ENCODE data around the gene SPAG8. TPM values are rescaled to one million over a fixed set of nuclear protein-coding genes. Genes with fewer than 3 reads are reported as not detected.

SPAG8 gene
- total and polyA plus RNA-seq, 2 donors (not counting 1 experiment from before 2014, with no cell fraction given) = 2.0 to 5.4 TPM

DNA sequence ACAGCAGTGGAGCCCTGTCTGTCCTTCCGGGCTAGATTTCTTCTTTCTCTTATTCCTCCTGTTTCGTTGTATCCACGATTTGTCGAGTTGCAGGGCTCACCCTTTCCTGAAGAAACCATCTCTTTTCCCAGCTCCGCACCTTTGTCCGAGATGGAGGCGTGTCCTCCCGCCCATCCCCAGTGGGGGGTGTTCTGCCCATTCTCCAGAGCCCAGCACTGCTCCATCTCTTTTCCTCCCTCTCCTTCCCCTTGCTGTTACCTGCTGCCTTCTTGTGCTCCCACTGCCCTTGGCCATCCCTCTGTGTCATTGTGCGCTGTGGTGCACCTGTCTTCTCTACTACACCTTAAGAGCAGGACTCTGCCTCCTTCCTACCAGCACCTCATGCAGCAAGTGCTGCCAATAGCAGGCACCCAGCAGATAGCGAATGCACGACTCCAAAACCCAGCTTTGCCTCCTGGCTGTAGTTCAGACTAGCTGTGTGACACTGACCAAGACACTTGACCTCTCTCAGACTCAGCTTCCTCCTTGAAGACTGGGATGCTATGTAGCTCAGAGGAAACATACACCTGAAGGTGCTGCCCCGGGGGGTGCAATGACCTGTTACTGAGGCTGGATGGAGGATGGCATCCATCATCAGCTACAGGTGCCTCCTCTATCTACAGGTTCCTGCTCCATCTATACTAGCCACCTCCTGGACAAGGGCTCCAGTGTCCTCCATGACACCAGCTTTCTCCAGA lies 49.3 kb upstream of the SPAG8 start:
- Mint-ChIP-seq H3K27ac (no peak overlapping the region), H3K27me3 (peaks cover 22% of the 10 kb centered on the region), H3K4me3 (no peak overlapping the region), H3K9me3 (ENCODE audit: insufficient read depth) (no peaks in the 10 kb centered on the region), H3K4me1 (no peaks in the 10 kb centered on the region)
- CTCF ChIA-PET = interaction anchor here (0.5 to 4.0 kb wide), 6 partner anchors 7 to 280 kb away, joined by 3 to 17 read pairs (median 4); no protein-coding TSS in a partner anchor
- no peak for DNase-seq
- Histone ChIP-seq H3K36me3 (replicated peaks in 1 of 2; ENCODE audit: control extremely low read depth in 1 of 2, control insufficient read depth in 1 of 2, extremely low read depth in 1 of 2, insufficient read depth in 2 of 2, low read length in 1 of 2) (no peaks in the 10 kb centered on the region), H3K9me3 (ENCODE audit: control extremely low read depth in 1 of 3, control insufficient read depth in 2 of 3, insufficient read depth in 1 of 3, low read length in 2 of 3) (no peaks in the 10 kb centered on the region), H3K4me3 (ENCODE audit: control extremely low read depth in 1 of 5, extremely low read depth in 1 of 5, insufficient read depth in 1 of 5, low read depth in 2 of 5, low read length in 4 of 5) (no peak overlapping the region), H3K79me2 (ENCODE audit: control insufficient read depth, insufficient read depth, low read length) (no peaks in the 10 kb centered on the region), H2AFZ (ENCODE audit: insufficient read depth, low read depth, low read length, poor library complexity, severe bottlenecking) (no peak overlapping the region), H3K4me1 (ENCODE audit: control insufficient read depth in 2 of 2, insufficient read depth in 2 of 2, low read length in 2 of 2) (no peaks in the 10 kb centered on the region), H3K9ac (ENCODE audit: low read length) (no peak overlapping the region), H3K27me3 (replicated peaks in 1 of 4; ENCODE audit: control extremely low read depth in 1 of 4, control insufficient read depth in 3 of 4, insufficient read depth in 4 of 4, low read length in 3 of 4) (peaks cover 0 to 12% (median 3%) of the 10 kb centered on the region in 4 experiments), H3K4me2 (replicated peaks; ENCODE audit: low read depth, low read length, poor library complexity, severe bottlenecking) (no peak overlapping the region), H4K20me1 (ENCODE audit: control insufficient read depth, insufficient read depth, low read length, poor library complexity, severe bottlenecking) (no peaks in the 10 kb centered on the region), H3K27ac (ENCODE audit: low read length in 2 of 2) (no peak overlapping the region)
- 72% methylated on average over 11 of the region's 12 CpGs for WGBS (ENCODE audit: insufficient coverage)
- TF ChIP-seq, protein P1, sequence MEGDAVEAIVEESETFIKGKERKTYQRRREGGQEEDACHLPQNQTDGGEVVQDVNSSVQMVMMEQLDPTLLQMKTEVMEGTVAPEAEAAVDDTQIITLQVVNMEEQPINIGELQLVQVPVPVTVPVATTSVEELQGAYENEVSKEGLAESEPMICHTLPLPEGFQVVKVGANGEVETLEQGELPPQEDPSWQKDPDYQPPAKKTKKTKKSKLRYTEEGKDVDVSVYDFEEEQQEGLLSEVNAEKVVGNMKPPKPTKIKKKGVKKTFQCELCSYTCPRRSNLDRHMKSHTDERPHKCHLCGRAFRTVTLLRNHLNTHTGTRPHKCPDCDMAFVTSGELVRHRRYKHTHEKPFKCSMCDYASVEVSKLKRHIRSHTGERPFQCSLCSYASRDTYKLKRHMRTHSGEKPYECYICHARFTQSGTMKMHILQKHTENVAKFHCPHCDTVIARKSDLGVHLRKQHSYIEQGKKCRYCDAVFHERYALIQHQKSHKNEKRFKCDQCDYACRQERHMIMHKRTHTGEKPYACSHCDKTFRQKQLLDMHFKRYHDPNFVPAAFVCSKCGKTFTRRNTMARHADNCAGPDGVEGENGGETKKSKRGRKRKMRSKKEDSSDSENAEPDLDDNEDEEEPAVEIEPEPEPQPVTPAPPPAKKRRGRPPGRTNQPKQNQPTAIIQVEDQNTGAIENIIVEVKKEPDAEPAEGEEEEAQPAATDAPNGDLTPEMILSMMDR (IDR thresholded peaks at IDR 0.05) = no peak
- TF ChIP-seq EZH2 (IDR thresholded peaks at IDR 0.05; ENCODE audit: borderline replicate concordance, insufficient read depth, low read depth, low read length, poor library complexity, severe bottlenecking) = no peak
- intact Hi-C loops (cut with micrococcal nuclease) = no loop called here
- POLR2A ChIA-PET = no interaction called here
- no peak for ATAC-seq (ENCODE audit: low read depth)

DNA sequence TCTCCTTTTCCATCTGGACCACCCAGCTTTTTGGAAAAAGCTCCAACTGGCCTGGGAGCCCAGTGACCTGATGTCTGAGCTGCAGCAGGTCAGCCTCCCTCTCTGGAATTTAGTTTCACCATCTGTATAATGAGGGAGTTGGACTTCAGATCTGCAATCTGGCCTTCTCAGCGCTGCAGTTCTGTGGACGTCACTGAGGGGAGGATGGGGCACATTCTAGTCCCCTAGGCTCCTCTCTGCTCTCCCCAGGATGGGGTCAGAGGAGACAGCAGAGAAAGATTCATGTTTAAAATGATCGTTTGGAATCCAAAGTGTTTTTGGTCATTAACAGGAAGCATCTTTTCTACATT lies 47.9 kb upstream of the SPAG8 start:
- peaks cover 22% of the 10 kb centered on the region for H3K27me3 Mint-ChIP-seq
- Histone ChIP-seq H3K27ac (ENCODE audit: low read length in 2 of 2) (no peak overlapping the region), H4K20me1 (ENCODE audit: control insufficient read depth, insufficient read depth, low read length, poor library complexity, severe bottlenecking) (no peaks in the 10 kb centered on the region), H3K36me3 (replicated peaks in 1 of 2; ENCODE audit: control extremely low read depth in 1 of 2, control insufficient read depth in 1 of 2, extremely low read depth in 1 of 2, insufficient read depth in 2 of 2, low read length in 1 of 2) (no peaks in the 10 kb centered on the region), H3K27me3 (replicated peaks in 1 of 4; ENCODE audit: control extremely low read depth in 1 of 4, control insufficient read depth in 3 of 4, insufficient read depth in 4 of 4, low read length in 3 of 4) (peaks cover 0 to 12% (median 3%) of the 10 kb centered on the region in 4 experiments), H3K4me2 (replicated peaks; ENCODE audit: low read depth, low read length, poor library complexity, severe bottlenecking) (no peak overlapping the region), H3K4me1 (ENCODE audit: control insufficient read depth in 2 of 2, insufficient read depth in 2 of 2, low read length in 2 of 2) (no peaks in the 10 kb centered on the region), H3K79me2 (ENCODE audit: control insufficient read depth, insufficient read depth, low read length) (no peaks in the 10 kb centered on the region), H3K9ac (ENCODE audit: low read length) (no peak overlapping the region), H2AFZ (ENCODE audit: insufficient read depth, low read depth, low read length, poor library complexity, severe bottlenecking) (no peak overlapping the region), H3K4me3 (ENCODE audit: control extremely low read depth in 1 of 5, extremely low read depth in 1 of 5, insufficient read depth in 1 of 5, low read depth in 2 of 5, low read length in 4 of 5) (no peak overlapping the region), H3K9me3 (ENCODE audit: control extremely low read depth in 1 of 3, control insufficient read depth in 2 of 3, insufficient read depth in 1 of 3, low read length in 2 of 3) (no peaks in the 10 kb centered on the region)
- TF ChIP-seq EZH2 (IDR thresholded peaks at IDR 0.05; ENCODE audit: borderline replicate concordance, insufficient read depth, low read depth, low read length, poor library complexity, severe bottlenecking) = no peak
- TF ChIP-seq, protein P1 (IDR thresholded peaks at IDR 0.05) = no peak
- H3K27ac Mint-ChIP-seq = no peak overlapping the region
- no peak for ATAC-seq (ENCODE audit: low read depth)
- ChIA-PET CTCF (interaction anchor here (0.9 to 4.0 kb wide), 6 partner anchors 8 to 70 kb away, joined by 3 to 17 read pairs (median 5); no protein-coding TSS in a partner anchor), POLR2A (no interaction called here)
- H3K9me3 Mint-ChIP-seq (ENCODE audit: insufficient read depth) = no peaks in the 10 kb centered on the region
- no peak overlapping the region for H3K4me3 Mint-ChIP-seq
- 80% methylated on average over 1 of the region's 3 CpGs for WGBS (ENCODE audit: insufficient coverage)
- no peaks in the 10 kb centered on the region for H3K4me1 Mint-ChIP-seq
- intact Hi-C loops (cut with micrococcal nuclease) = no loop called here
- no peak for DNase-seq

Measured in B cell (primary cell).